ENCODE results near the gene BLOC1S3. TPM values are rescaled to one million over a fixed set of nuclear protein-coding genes. Genes with fewer than 3 reads are reported as not detected.

Gene BLOC1S3
- total and polyA plus RNA-seq, 8 donors, result 2.1 to 12.3 (median 5.3) TPM

DNA sequence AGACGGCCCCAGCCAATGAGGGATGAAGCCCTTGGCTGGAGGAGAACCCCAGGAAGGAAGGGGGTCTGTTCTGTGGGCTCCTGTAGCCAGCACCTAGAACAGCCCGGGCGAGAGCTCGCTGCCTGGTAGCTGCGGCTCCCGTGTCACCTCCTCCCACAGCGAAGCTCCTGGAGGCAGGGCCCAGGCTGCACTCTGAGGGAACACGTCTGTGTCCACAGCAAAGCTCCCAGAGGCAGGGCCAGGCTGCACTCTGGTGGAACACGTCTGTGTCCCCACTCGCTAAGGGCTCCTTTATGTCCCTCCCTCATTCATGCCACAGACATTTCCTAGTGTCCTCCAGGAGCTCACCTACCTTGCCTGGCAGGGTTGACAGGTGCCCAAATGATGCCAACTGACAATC, 9.0 kb upstream of the BLOC1S3 start:
- WGBS, 2 donors, result 93 to 94% methylated on average over 10 of the region's 10 CpGs
- FAIRE-seq, result no peak
- intact Hi-C loops (cut with DNase I), result no loop called here

DNA sequence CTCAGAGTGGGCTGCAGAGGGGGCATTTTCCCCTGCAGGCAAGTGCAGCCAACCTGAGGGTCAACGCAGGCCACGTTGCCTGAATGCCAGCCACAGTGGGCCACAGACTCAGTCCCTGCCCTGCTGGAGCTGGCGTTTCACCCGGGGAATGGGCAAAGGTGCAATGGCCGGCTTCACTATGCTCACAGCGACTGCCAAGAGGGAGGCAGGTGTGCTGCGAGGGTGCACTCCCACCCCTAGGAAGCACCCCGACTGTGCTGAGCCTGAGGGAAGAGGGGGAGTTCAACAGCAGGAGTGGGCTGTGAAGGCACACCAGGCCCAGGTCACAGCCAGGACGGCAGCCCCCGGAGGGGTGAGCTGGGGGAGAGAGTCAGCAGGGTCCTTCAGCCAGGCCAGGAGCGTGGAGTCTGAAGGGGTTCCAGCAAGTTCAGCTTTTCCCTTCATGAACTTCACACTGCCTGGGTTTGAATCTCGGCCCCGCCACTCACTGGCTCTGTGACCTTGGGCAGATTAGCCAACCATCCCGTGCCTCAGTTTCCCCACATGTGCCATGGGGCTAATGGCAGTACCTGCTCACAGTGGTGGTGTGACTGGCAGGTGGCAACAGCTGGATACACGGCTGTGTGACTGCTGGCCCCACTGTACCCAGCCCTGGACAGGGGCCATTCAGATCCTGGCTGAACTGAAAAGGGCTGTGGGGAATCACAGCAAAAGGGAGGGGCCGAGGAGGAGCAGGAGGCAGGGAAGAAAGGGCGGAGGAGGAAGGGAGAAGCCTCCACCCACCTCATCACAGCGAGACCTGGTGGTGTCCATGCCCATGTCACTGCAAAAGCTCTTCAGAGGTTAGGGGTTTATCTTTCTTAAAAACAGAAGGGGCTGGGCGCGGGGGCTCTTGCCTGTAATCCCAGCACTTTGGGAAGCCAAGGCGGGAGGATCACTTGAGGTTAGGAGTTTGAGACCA, 8.2 kb upstream of the BLOC1S3 start:
- Histone ChIP-seq H3K9me3 (no peaks in the 10 kb centered on the region), H3K27me3 (no peaks in the 10 kb centered on the region), H3K4me3 (no peak overlapping the region), H3K4me1 (no peaks in the 10 kb centered on the region), H3K27ac (peak overlapping the region in 1 of 4 donors; percentile 8), H3K36me3 (no peaks in the 10 kb centered on the region)
- peak in 2 of 6 donors; percentile 16 to 59 for DNase-seq
- intact Hi-C loops (cut with DNase I), result no loop called here
- FAIRE-seq, result no peak
- 82 to 85% methylated on average over 21 of the region's 21 CpGs for WGBS, 2 donors
- TF ChIP-seq, protein P1, sequence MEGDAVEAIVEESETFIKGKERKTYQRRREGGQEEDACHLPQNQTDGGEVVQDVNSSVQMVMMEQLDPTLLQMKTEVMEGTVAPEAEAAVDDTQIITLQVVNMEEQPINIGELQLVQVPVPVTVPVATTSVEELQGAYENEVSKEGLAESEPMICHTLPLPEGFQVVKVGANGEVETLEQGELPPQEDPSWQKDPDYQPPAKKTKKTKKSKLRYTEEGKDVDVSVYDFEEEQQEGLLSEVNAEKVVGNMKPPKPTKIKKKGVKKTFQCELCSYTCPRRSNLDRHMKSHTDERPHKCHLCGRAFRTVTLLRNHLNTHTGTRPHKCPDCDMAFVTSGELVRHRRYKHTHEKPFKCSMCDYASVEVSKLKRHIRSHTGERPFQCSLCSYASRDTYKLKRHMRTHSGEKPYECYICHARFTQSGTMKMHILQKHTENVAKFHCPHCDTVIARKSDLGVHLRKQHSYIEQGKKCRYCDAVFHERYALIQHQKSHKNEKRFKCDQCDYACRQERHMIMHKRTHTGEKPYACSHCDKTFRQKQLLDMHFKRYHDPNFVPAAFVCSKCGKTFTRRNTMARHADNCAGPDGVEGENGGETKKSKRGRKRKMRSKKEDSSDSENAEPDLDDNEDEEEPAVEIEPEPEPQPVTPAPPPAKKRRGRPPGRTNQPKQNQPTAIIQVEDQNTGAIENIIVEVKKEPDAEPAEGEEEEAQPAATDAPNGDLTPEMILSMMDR (IDR thresholded peaks at IDR 0.05), result no peak
- ATAC-seq, result no peak

More for the DNA sequence above, 9.0 kb upstream of the BLOC1S3 start:
- DNase-seq, result peak in 1 of 6 donors; percentile 64
- Histone ChIP-seq H3K4me3 (no peak overlapping the region), H3K27me3 (no peaks in the 10 kb centered on the region), H3K4me1 (no peaks in the 10 kb centered on the region), H3K27ac (no peak overlapping the region), H3K36me3 (no peaks in the 10 kb centered on the region), H3K9me3 (no peaks in the 10 kb centered on the region)
- no peak for ATAC-seq
- TF ChIP-seq, protein P1 (IDR thresholded peaks at IDR 0.05), result no peak

DNA sequence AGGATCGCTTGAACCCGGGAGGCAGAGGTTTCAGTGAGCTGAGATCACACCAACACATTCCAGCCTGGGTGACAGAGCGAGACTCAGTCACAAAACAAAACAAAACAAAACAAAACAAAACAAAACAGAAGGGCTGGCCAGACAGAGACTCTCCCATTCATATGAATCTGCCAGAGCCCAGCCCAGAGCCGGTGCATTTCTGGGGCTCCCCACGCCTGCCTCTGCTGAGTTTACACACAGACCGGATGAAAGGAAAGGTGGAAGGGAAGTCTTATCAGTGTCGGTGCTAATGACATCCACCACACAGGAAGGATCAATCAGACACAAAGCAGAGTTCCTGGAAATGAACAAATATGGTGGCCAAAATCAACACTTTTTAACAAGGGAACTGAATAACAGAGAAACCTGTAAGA, 7.4 kb upstream of the BLOC1S3 start:
- peak overlapping the region in 1 of 4 donors; percentile 8 for H3K27ac ChIP-seq
- H3K9me3 ChIP-seq, result no peaks in the 10 kb centered on the region
- ATAC-seq, result peak in 3 of 4 donors; percentile 17 to 28 (median 23)
- TF ChIP-seq, protein P1 (IDR thresholded peaks at IDR 0.05), result no peak
- no peak overlapping the region for H3K4me3 ChIP-seq
- no peaks in the 10 kb centered on the region for H3K4me1 ChIP-seq
- intact Hi-C loops (cut with DNase I), result no loop called here
- no peaks in the 10 kb centered on the region for H3K27me3 ChIP-seq
- H3K36me3 ChIP-seq, result no peaks in the 10 kb centered on the region
- 52 to 59% methylated on average over 7 of the region's 7 CpGs for WGBS, 2 donors
- no peak for FAIRE-seq
- DNase-seq, result no peak

DNA sequence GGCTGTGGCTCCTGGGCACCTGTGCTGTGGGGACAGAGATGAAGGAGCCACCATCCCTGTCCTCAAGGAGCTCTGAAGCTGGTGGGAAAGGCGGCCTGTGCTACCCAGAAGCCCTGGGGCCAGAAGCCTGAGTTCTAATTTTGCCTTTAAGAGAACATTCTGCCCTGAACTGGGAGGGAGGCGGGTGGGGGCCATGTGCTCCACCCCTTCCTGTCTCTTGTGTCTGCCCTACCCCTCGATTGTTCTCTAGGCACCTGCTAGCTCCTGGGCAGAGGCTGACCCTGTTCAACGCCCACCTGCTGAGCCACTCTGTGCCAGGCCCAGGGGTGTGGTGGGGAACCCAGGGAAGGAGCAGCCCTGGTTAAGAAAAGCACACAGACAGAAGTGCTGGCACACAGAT, 6.4 kb upstream of the BLOC1S3 start:
- intact Hi-C loops (cut with DNase I), result no loop called here
- TF ChIP-seq, protein P1 (IDR thresholded peaks at IDR 0.05), result no peak
- Histone ChIP-seq H3K4me1 (no peaks in the 10 kb centered on the region), H3K4me3 (no peak overlapping the region), H3K27ac (no peak overlapping the region), H3K27me3 (no peaks in the 10 kb centered on the region), H3K9me3 (no peaks in the 10 kb centered on the region), H3K36me3 (no peaks in the 10 kb centered on the region)
- WGBS, 2 donors, result 77% methylated on average over 4 of the region's 4 CpGs
- peak in 1 of 6 donors; percentile 34 for DNase-seq
- no peak for ATAC-seq
- no peak for FAIRE-seq

Measured in pancreas (tissue), 10 donors.